Measurements from ENCODE around the gene GGN.

- no peak for TF ChIP-seq CTCF (IDR thresholded peaks at IDR 0.05)
- TF ChIP-seq POLR2A (IDR thresholded peaks at IDR 0.05) = no peak
Observed at GRCh38 chr19:38399081-38399480, 11.2 kb upstream of the GGN start.

Data from Peyer's patch (tissue), 4 donors.